ENCODE measurements around the gene DLG2. TPM values are rescaled to one million over a fixed set of nuclear protein-coding genes. Genes with fewer than 3 reads are reported as not detected.

DLG2 gene
- total RNA-seq, 4 donors from 2014 or later, result 6.5 to 14.6 (median 7.2) TPM

DNA sequence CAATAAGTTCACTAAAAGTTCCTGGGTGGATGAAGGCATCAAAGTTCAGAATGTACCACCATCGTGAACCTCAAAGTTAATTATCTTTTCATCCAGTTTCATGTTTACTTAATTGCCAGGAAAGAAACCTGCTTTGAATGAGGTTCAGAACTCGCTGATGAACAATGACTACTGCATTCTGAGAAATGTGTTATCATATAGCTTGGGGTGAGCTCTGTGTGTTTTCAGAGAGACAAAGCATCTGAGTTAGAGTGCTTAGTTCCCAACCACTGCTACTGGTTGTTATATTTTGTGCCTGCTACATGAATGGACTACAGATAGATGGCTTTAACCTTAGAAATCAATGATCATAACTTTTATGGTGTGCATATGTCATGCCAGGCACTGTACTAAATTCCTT, 1131.0 kb downstream of the DLG2 start:
- DNase-seq (ENCODE audit: low spot score in 2 of 2), result no peak
- Histone ChIP-seq H3K36me3 (no peaks in the 10 kb centered on the region), H3K4me1 (no peaks in the 10 kb centered on the region), H3K4me3 (no peak overlapping the region), H3K27ac (no peak overlapping the region), H3K9me3 (no peaks in the 10 kb centered on the region), H3K27me3 (no peaks in the 10 kb centered on the region)
- no peak for TF ChIP-seq POLR2A (IDR thresholded peaks at IDR 0.05)
- TF ChIP-seq EP300 (IDR thresholded peaks at IDR 0.05), result no peak
- TF ChIP-seq, protein P1, sequence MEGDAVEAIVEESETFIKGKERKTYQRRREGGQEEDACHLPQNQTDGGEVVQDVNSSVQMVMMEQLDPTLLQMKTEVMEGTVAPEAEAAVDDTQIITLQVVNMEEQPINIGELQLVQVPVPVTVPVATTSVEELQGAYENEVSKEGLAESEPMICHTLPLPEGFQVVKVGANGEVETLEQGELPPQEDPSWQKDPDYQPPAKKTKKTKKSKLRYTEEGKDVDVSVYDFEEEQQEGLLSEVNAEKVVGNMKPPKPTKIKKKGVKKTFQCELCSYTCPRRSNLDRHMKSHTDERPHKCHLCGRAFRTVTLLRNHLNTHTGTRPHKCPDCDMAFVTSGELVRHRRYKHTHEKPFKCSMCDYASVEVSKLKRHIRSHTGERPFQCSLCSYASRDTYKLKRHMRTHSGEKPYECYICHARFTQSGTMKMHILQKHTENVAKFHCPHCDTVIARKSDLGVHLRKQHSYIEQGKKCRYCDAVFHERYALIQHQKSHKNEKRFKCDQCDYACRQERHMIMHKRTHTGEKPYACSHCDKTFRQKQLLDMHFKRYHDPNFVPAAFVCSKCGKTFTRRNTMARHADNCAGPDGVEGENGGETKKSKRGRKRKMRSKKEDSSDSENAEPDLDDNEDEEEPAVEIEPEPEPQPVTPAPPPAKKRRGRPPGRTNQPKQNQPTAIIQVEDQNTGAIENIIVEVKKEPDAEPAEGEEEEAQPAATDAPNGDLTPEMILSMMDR (IDR thresholded peaks at IDR 0.05), result no peak
- 70 to 77% methylated on average over 2 of the region's 2 CpGs for WGBS, 2 donors

DNA sequence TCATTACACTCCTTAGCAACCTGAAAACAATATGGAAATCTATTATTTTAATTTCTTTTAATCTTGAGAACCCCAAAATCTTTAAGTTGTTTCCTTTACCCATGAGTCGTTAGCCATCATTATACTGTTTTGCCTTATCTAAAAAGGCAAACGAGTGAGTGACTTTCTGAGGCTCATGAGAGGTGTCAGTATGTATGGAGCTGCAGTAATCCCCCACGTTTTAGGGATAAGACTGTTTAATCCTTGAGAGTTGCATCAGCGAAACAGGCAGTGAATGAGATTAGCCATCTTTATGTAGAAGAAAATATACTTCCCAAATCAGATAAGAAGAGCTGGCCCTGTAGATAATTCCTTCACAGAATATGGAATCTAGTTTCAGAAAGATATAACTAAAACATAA, 1147.0 kb downstream of the DLG2 start:
- no peak for DNase-seq (ENCODE audit: low spot score in 2 of 2)
- Histone ChIP-seq H3K4me3 (no peak overlapping the region), H3K4me1 (no peaks in the 10 kb centered on the region), H3K27ac (no peak overlapping the region), H3K27me3 (no peaks in the 10 kb centered on the region), H3K9me3 (no peaks in the 10 kb centered on the region), H3K36me3 (no peaks in the 10 kb centered on the region)
- WGBS, 2 donors, result 67 to 77% methylated on average over 4 of the region's 4 CpGs
- TF ChIP-seq, protein P1 (IDR thresholded peaks at IDR 0.05), result no peak
- TF ChIP-seq EP300 (IDR thresholded peaks at IDR 0.05), result no peak
- TF ChIP-seq POLR2A (IDR thresholded peaks at IDR 0.05), result no peak

DNA sequence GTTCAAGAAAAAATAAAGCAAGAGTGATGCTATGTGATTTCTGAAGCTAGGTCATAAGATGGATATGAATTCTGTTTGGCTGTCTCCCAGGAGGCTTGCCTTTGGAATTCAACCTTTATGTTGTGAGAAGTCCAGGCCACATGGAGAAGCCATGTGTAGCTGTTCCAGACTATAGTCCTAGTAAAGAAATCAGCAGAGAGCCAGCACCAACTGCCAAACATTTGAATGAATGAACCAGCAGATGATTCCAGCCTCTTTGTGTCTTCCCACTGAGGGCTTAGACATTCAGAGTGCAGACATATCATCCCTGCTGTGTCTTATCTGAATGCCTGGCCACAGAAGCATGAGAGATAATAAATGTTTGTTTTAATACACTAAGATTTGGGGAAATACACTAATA, 1150.6 kb downstream of the DLG2 start:
- Histone ChIP-seq H3K27me3 (no peaks in the 10 kb centered on the region), H3K36me3 (no peaks in the 10 kb centered on the region), H3K9me3 (no peaks in the 10 kb centered on the region), H3K4me3 (no peak overlapping the region), H3K4me1 (no peaks in the 10 kb centered on the region), H3K27ac (no peak overlapping the region)
- DNase-seq (ENCODE audit: low spot score in 2 of 2), result no peak
- no peak for TF ChIP-seq EP300 (IDR thresholded peaks at IDR 0.05)
- no peak for TF ChIP-seq POLR2A (IDR thresholded peaks at IDR 0.05)
- TF ChIP-seq, protein P1 (IDR thresholded peaks at IDR 0.05), result no peak

DNA sequence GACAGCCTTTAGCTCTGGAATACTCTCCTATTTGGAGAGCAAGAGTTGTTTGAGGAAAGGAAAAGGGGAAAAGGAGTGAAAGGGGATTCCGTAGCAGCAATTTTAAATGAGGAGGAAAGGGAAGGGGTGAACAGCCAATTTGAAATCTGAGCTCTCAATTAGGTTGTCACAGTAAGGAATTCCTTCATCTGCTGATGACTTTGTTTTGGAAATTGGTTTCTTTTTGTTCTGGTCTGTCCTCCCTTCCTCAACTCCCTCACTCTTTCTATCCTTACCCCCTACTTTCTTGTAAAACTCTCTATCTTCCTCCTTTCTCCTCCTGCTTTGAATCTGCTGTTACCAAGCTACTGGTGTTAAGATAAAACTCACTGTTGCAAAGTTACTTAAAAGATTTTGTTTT, 1155.6 kb downstream of the DLG2 start:
- Histone ChIP-seq H3K4me1 (no peaks in the 10 kb centered on the region), H3K9me3 (no peaks in the 10 kb centered on the region), H3K4me3 (no peak overlapping the region), H3K27me3 (no peaks in the 10 kb centered on the region), H3K27ac (no peak overlapping the region), H3K36me3 (no peaks in the 10 kb centered on the region)
- WGBS, 2 donors, result 22 to 23% methylated on average over 1 of the region's 1 CpG
- no peak for DNase-seq (ENCODE audit: low spot score in 2 of 2)
- TF ChIP-seq, protein P1 (IDR thresholded peaks at IDR 0.05), result no peak
- TF ChIP-seq POLR2A (IDR thresholded peaks at IDR 0.05), result no peak
- TF ChIP-seq EP300 (IDR thresholded peaks at IDR 0.05), result no peak

DNA sequence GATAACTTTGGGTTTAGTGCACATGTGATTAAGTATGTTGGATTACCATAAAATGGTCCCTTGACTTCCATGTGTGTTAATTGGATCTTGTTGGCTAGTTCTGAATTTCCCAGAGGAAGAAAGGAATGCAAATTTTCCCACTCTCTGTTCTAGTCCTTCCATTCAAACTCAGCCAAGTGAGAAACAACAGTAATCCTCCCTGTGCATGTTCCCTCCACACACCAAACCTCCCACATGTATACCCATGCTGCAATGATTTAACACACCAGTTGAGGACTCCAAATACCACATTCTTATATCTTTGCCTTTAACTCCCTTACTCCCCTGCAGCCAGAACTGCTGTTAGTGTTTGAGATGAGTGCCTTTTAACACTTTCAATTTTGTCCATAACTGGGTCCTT, 1158.9 kb downstream of the DLG2 start:
- Histone ChIP-seq H3K9me3 (no peaks in the 10 kb centered on the region), H3K27me3 (no peaks in the 10 kb centered on the region), H3K4me3 (no peak overlapping the region), H3K4me1 (no peaks in the 10 kb centered on the region), H3K27ac (no peak overlapping the region), H3K36me3 (no peaks in the 10 kb centered on the region)
- DNase-seq (ENCODE audit: low spot score in 2 of 2), result no peak
- TF ChIP-seq POLR2A (IDR thresholded peaks at IDR 0.05) (no peak), EP300 (IDR thresholded peaks at IDR 0.05) (no peak)
- TF ChIP-seq, protein P1 (IDR thresholded peaks at IDR 0.05), result no peak

Data from tibial nerve (tissue), 4 donors.